T-helper 1 cell (primary cell): ENCODE measurements around the gene ZNRF1.
"Not testable (repeated sequence)": the region's sequence is repeated elsewhere in the genome, so short reads cannot be mapped to it uniquely, and the experiment has no call there.

Source experiments
- DNase-seq, 5 donors: peaks; one replicate each; pipeline ENCODE4 v3.0.0-alpha.2; 2012 to 2020

The ZNRF1 gene

DNA sequence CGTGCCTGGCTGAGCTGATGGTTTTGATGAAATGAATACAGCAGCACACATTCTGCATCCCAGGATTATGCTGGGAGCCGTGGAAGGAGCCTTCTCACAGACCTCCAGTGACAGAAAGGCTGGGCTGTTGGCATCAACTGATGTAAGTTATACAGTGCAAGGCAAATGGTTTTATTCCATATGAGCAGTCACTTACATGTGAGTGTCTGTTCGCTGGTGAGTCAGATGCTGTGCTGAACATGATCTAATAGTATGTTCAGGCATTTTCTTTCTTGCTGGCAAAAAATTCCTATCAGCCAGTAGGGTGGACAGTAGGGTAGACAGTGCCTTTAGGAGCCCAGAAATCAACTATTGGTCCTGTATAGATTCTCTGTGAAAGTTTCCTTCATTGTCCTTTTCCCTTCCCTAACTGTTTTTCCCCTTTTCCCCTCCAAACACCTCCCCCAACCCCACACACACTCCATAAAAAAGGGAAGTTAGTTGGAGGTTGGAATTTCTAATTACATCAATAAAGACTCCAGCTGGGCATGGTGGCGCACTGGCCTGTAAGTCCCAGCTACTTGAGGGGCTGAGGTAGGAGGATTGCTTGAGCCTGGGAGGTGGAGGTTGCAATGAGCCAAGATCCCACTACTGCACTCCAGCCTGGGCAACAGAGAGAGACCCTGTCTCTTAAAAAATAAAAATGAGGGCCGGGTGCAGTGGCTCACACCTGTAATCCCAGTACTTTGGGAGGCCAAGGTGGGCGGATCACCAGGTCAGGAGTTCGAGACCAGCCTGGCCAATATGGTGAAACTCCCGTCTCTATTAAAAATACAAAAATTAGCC lies 81.6 kb downstream of the ZNRF1 start:
- no peak for DNase-seq

DNA sequence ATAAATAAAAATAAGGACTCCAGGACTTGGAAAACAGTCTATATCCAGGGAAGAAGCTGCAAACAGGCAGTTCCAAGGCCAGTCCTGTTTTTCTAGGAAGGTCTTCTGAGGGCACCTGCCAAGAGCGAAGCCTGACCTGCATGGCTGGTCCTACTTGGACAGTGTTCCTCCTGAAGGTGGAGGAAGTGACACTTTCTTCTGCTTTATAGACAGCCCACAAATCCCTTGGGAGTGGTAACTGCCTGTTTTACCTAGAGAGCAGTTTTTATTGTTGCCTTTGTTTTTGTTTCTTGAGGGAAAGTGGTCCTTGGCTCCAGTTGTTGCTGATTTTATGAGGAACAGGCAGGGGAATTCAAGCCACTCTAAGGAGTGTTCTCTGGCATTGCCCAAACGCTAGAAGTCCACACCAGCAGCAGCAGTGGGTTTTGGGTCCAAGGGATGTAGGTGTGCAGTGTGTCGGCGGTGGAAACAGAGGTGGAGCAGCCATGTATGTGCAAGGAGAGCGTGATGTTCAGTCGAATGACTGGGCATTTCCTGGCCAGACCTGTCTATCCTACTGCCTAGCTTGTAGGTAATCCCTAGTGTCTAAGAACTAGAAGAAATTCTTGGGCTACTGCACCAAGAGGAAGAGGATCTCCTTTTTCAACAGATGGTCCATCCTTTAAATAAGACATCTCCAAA lies 82.5 kb downstream of the ZNRF1 start:
- DNase-seq, result no peak

GRCh38 chr16:75083813-75084212 lies 85.0 kb downstream of the ZNRF1 start:
- no peak for DNase-seq

GRCh38 chr16:75085556-75085955 lies 86.7 kb downstream of the ZNRF1 start:
- DNase-seq, result no peak

DNA sequence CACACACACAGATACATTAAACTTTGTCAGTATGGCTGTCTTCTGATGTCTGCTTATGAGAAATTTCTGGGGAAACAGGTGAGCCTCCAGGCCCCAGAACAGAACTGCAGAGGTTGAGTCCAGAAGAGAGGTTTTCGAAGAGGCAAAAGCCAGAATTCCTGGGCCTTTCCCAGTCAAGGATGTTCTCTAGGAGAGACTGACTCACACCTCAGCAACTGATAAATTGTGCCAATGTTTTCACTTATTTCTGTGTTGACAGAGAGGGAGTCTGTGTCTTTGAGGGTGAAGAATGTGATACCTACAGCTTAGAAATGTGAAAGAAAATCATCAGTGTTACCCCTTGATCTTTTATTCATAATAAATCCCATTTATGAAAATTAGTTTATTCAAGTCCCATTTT lies 87.5 kb downstream of the ZNRF1 start:
- DNase-seq, result no peak

DNA sequence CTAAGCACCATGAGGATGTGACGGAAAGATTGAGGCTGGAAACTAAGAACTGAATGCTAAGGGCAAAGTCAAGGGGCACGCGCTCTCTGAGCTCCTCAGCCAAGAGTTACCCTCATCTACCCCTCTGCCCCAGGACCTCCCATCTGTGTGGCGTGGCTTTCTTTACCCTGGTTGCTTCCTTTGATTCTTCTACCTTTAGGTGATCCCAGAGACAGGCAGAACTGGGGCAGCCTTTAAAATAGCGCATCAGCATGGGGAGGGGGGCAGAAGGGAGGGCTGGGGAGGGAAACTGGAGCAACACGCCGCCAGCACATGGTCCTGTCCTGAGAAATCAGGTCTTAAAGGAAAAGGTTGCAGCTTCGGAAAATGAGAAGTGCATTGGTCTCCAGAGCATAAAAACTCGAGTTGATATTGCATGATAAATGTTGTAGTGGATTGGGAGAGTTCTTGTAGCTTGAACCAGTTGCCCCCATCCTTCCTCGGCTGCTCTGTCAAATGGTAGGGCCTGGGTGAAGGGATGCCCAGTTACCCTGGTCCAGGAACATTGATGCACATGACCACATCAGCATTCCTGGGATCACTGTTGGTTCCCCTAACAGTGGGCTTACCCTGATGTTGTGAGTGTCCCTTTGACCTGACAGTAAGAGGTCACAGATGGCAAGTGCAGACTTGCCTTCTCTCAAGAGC lies 88.0 kb downstream of the ZNRF1 start:
- no peak for DNase-seq

DNA sequence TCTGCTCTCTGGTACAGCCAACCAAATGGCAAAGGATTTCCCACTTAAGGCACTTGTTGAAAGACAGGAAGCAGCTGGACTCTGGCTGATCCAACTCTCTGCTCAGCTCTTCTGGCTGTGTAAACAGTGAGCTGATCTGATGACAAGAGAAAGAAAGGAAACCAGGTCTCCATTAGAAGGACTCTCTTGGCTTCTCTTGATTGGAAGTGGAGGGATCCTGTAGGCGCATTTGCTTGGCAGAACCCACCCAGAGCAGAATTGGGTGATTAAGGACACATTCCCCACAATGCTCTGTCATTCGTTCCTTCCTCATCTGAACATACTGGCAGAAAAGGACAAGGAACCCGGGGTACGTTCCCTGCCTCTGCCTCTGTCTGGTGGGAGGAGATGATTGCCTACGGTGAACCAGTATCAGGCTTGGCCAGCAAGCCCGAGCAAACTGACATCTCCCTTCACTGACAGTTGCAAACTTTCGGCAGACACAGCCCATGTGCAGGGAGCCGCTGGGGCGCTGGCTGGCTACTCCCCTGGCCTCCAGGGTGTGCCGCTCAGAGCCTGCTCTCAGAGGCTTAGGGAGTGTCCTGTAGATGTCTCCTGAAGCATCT lies 88.7 kb downstream of the ZNRF1 start:
- DNase-seq, result no peak

DNA sequence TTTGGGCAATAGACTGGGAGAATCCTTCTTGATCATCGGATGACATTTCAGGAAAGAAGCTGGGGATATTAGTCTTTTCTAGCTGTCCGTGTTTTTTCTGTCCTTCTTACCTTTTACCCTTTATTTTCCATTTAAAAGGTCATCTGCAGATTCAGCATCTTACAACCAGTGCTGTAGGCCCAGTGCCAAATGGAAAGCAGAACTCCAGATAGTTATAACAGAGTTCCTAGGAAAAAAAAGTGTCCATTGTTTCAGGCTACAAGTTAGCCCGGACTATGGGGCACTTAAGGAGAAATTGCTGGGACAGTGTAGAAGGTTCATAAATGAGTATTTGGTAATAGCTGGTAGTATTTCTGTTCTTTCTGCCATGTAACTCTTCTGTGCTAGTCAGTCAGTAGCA lies 89.4 kb downstream of the ZNRF1 start:
- DNase-seq, result no peak

DNA sequence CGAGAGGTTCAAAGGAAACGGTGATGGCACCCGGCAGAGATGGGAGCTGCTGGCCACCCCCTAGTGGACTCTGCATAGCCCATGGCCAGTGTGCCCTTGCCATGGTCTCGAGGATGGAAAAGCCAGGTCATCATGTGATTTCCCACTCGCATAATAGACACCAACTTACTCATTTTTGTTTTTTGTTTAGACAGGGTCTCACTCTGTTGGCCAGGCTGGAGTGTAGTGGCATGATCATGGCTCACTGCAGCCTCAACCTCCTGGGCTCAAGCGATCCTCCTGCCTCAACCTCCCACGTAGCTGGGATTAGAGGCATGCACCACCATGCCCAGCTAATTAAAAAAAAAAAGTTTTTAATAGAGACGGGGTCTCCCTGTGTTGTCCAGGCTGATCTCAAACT lies 90.1 kb downstream of the ZNRF1 start:
- no peak for DNase-seq

DNA sequence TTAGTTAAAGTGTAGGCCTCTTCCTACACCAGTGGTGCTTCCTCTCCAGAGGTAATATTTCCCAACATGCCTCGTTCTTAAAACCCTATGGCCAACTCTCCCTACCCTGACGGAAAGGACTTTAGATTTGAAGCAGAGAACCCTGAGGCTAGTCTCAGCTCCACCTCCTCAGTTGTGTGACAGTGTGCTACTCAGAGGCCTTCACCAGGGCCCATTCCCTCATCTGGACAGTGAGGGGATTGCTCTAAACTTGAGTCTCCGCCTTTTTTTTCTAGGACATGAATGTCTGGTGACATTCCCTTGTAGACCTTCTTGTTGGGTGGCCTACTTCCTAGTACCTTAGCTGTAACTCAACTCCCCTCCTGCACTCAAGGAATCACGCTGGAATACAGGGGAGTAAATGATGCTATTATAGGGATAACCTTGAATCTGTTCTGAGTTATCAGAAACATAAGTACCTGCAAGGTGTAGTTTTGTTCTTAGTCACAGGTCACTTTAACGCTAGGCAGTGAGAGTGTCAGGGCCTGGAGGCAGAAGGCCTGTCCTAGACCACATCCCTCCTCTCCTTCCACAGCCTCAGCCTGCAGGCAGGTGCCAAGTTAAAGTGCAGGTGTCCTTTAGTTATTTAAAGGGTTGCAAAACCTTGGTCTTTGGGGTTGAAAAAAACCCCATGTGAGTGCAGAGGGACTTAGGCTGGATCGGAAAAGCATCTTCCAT lies 90.8 kb downstream of the ZNRF1 start:
- peak in 1 of 5 donors; percentile 53 for DNase-seq

- DNase-seq, result not testable (repeated sequence)
Observed at GRCh38 chr16:75090899-75091298, 92.1 kb downstream of the ZNRF1 start.

- not testable (repeated sequence) for DNase-seq
Observed at GRCh38 chr16:75091619-75092018, 92.8 kb downstream of the ZNRF1 start.

- DNase-seq, result no peak
Observed at GRCh38 chr16:75092777-75093176, 94.0 kb downstream of the ZNRF1 start.

DNA sequence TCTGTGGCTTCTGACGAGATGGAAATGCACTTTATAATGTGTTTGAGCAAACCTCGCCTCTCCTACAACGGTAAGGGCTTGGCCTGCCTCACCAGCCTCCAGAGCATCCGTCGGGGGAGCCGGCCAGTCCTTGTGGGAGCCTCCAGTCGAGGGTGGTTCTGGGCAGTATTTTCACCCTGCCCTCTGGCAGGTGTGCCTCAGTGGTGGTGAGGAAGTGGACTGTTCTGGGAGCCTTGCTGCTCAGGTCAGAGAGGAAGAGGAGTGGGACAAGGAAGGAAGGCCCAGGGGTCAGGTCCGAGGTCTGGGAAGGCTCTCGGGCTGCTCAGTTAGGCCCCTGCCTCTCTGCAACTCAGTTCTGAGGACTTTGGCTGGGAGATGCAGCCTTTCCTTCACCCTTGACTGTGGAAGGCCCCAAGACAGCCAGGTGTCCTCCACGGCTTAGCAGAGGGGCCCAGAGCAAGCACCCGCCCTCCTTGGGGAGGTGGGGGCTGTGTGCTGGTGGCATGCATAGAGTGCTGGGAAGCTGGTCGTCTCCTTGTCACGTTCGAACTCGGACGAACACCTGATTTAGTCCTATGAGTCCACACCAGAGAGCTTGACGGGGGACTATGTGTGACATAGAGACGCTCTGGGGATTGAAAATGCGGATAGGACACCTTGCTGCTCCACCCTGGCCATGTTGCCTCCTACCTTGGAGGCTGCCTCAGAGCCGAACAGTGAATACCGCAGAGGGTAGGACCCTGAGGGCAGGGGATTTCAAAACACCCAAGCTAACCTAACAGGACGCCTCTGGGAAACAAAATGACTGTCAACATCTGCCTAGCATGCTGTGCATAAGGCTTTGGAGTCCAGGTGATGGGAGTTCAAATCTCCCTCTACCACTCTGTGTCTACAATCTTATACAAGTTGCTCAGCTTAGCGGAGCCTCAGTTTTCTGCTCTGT lies 95.0 kb downstream of the ZNRF1 start:
- DNase-seq, result no peak

- no peak for DNase-seq
Observed at GRCh38 chr16:75095204-75095621, 96.4 kb downstream of the ZNRF1 start.

GRCh38 chr16:75096656-75097055 lies 97.8 kb downstream of the ZNRF1 start:
- no peak for DNase-seq

DNA sequence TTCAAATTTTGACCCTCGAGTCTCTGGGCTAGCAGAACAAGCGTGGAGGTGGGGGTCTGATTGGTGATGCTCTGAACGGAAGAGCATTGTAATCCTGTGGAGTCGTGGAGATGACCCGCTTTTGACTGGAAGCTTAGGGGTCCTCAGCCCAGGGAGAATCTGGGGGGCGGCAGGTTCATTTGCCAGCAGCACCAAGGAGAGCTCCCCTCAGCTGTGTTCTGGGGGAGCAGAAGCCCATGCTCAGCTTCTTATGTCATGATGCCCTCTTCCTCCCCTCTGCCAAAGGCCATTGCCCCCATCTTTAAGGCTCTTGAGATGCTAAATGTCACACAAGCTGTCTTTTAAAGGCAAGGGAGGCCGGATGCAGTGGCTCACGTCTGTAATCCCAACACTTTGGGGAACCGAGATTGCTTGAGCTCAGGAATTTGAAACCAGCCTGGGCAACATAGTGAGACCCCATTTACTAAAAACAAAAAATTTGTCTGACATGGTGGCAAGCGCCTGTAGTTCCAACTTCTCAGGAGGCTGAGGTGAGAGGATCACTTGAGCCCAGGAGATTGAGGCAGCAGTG lies 98.5 kb downstream of the ZNRF1 start:
- no peak for DNase-seq

GRCh38 chr16:75097941-75098901 lies 99.4 kb downstream of the ZNRF1 start:
- peak; percentile 34 to 88 (median 55) for DNase-seq

- DNase-seq, result no peak
Observed at GRCh38 chr16:75099075-75099667, 100.3 kb downstream of the ZNRF1 start.
